GM19238 (cell line): ENCODE results near the gene RSPH1.

Experiments used
- DNase-seq: peaks from one replicate; pipeline ENCODE4 v3.0.0; 2011; ENCODE audit warnings: low spot score; ENCODE audit not compliant: insufficient read length

Gene RSPH1

GRCh38 chr21:42451941-42452340 is 44.1 kb downstream of the RSPH1 start:
- no peak for DNase-seq

- DNase-seq = no peak
Measured at GRCh38 chr21:42448686-42449085, 47.3 kb downstream of the RSPH1 start.

- no peak for DNase-seq
Measured at GRCh38 chr21:42447732-42448131, 48.3 kb downstream of the RSPH1 start.

DNA sequence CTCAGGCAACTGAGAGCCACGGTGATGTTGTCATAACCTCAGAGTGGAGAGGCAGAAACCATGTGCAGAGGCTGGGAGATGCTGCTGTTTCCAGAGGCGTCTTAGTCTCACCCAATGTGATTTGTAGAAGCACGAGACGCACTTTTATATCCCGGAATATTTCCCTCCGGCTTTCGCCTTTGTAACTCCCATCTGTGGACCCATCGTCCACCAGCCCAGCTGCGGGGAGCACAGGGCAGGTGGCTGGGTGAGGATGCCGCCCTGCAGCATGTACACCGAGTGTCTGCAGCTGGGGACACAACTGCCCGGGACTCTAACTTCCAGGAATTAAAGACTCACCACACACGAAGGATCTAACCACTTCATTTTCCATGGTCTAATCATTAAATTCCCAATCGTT is 48.8 kb downstream of the RSPH1 start:
- no peak for DNase-seq

GRCh38 chr21:42446531-42446930 is 49.5 kb downstream of the RSPH1 start:
- no peak for DNase-seq

DNA sequence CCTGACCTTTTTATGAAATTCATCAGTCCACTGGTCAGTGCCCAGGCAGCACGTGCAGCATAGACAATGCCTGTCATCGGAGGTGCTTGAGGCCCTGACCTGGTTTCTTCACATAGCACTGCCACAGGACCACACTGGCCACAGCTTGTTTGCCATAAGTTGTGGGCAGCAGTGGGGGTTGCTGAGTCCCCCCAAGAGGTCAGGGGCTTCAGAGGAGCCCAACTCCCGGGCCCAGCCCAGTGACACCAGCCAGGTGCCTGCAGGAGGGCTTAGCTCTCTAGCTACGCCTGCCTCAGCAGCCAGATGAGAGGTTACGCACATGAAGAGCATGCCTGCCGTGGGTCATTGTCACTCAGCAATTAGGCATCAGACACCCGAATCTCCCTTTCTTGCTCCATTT is 50.7 kb downstream of the RSPH1 start:
- DNase-seq = no peak

DNA sequence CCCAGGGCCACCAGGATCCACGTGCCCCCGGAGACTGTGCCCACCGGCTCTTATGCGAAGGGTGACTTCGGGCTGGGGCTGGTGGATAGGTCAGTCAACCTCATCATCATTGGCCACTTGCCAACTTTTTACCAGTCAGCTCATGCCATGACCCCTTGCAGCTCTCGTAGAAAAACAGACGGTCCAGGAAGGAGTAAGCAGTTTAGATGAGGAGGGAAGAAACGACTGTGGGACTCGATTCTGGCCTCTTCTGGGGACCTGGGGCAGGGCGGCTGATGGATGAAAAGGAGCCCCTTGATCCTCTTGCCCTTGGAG is 51.3 kb downstream of the RSPH1 start:
- DNase-seq = no peak

DNA sequence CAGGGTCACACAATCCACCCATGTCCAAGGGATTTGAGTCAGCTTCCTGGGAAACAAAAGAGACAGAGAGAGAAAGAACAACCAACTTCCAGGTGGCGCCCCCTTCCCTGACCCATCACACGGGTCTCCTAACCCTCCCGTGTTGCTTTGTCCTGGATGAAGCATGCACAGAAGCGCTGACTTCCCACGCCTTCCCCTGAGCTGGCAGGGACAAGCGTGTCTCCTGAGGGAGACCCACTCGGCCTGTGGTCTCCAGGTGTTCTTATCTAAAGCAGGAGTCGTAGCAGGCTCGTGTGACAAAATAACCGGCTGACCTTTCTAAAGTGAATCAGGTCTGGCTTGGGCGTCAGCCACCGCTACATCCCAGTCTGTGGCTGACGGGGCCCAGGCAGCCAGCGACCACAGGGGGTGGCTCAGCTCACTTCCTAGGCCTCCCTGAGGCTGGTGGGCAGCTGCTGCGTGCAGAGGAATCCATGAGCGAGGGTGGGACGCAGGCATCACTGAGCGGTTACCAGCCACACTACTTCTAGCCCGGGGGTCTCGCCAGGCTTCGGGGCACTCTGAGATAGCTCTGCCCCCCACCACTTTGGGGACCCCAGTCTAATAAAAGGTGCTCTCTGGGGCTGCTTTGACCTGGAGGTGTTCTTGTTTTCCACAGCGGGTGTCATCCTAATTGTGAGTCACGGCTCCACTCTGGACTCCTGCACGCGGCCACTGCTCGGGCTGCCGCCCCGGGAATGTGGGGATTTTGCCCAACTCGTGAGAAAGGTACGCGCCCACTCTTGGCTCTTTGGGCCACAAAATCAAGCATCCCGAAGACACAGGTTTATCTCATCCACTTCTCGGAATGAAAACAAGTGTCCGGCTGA is 51.9 kb downstream of the RSPH1 start:
- DNase-seq = no peak

GRCh38 chr21:42443181-42443785 is 52.7 kb downstream of the RSPH1 start:
- DNase-seq = no peak

GRCh38 chr21:42441963-42442362 is 54.1 kb downstream of the RSPH1 start:
- no peak for DNase-seq

DNA sequence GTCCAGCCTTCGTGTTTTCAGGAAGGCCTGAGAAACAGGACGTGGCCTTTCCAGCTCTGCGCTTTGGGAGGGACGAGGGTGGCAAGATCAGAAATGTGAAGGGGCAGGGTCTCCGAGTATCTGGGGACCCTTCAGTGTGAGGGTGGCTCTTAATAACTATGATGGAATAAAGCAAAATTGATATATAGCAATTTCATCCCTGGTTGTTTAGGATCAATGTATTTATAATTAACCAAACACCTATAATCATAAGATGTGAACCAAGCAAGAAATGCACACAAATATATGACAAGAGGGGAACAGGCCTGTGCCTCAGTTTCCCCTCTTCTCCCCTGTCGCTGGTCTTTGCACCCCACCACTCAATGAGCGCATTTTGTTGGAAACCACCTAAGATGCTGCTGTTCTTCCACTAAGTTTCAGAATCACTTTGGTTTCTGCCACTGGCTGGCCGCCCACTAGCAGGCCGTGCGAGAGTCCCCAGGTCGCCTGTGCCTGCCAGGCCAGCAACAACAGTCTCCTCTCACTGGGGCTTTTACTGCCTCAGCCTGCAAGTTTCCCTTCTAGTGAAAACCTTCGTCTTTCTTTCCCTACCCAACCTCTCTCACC is 55.7 kb downstream of the RSPH1 start:
- peak; percentile 51 for DNase-seq

DNA sequence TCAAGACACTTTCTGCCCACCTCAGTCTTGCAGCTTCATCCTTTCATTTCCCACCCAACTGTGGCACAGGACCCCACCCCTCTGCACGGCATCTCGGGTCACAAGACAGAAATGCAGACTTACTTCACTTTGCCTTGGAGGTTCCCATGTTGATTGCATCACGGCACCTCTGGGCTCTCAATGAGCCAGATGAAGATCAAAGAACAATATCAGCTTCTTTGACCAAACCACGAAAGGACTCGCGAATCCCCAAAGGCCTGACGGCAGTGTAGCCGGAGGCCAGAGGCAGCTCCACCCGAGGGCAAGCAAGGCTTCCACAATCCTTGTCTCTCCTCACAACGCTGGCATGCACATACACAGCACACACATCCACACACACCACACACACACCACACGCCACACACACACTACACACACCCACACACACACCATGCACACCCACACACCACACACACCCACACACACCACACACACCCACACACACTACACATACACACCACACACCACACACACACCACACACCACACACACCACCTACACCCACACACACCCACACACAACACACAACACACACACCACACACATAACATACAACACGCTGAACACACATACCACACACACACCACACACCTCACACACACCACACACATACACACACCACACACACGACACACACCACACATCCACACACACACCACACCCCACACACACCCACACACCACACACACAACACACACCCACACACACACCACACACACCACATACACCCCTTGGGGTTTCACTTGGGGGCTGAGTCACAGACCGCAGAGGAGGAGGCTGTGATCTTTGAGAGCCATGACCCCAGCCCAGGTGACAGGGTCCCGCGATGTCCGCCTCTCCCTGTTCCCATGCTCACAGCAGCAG is 56.5 kb downstream of the RSPH1 start:
- no peak for DNase-seq

DNA sequence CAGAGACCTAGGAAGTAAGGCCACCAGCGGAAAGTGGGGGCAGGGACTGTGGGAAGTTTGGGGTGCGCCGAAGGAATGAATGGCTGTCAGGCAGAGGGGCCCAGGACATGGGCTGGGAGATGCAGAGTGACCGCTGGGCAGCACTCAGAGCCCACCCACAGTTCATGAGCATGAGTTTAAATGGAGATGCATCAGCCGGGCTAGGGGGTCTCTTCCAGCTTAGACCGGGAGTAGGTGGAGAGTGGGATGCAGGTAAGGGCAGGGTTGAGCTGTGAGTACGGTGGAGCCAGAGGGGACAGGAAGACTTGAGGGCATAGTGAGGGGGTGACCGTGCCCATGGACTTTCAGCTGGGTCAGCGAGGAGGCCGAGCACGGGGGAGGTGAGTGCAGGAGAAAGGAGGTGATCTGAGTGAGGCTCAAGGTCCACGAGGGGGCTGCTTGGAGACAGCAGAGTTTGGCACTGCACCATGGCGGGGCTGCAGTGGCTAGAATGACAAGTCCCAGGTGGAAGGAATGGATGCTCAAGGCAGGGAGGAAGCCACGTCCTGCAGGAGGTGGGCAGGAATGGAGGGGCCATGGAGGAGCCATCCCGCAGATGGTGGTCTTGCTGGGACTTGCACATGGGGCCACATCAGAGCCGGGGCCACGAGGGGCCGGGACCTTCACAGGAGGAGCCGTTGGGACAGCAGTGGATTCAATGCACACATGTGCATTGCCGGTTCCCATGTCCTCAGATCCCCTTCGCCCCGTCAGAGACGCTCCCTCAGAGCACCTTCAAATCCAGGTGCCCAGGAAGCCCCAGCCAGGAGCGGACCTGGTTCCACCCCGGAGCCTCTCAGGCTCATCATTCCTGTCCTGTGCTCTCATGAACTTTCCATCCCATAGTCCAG is 57.5 kb downstream of the RSPH1 start:
- DNase-seq = no peak

GRCh38 chr21:42437786-42438185 is 58.2 kb downstream of the RSPH1 start:
- no peak for DNase-seq

- DNase-seq = no peak
Measured at GRCh38 chr21:42436914-42437313, 59.1 kb downstream of the RSPH1 start.

GRCh38 chr21:42435833-42436232 is 60.2 kb downstream of the RSPH1 start:
- DNase-seq = no peak

DNA sequence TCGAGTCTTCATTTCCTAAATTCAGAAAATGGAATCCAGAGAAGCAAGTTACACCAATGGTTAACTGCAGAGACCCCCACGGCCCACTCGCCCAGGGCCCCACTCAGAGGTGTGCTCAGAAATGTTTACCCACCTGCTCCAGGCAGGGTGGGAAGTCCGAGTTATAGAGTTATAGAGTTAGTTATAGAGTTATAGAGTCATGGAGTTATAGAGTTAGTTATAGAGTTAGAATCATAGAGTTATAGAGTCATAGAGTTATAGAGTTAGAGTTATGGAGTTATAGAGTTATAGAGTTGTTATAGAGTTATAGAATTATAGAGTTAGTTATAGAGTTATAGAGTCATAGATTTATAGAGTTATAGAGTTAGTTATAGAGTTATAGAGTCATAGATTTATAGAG is 60.6 kb downstream of the RSPH1 start:
- DNase-seq = no peak

DNA sequence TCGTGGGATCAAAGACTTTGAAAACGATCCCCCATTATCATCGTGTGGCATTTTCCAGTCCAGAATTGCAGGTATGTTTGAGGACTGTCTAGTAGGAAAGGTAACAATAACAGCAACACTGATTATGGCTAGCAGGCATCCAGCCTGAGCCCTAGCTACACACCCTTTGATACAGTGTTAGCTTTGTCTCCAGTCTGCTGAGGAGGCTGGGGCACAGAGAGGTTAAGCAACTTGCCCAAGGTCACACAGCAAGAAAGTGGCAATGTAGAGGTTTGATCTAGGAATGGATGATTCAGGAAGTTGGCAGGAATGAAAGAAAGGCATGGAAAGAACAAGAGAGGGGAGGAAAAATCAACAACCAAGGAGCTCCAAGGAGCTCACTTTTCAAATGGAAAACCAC is 61.1 kb downstream of the RSPH1 start:
- no peak for DNase-seq

GRCh38 chr21:42433946-42434551 is 62.0 kb downstream of the RSPH1 start:
- no peak for DNase-seq

GRCh38 chr21:42432695-42433094 is 63.3 kb downstream of the RSPH1 start:
- no peak for DNase-seq
